NB4 (cell line): ENCODE results near the gene TSBP1.
"Not testable (repeated sequence)": the region's sequence is repeated elsewhere in the genome, so short reads cannot be mapped to it uniquely, and the experiment has no call there.

Source experiments
- POLR2A ChIP-seq: IDR thresholded peaks from 2 replicates; pipeline ENCODE4 v1.6.1; 2011; ENCODE audit warnings: mild to moderate bottlenecking; ENCODE audit not compliant: insufficient read length; ENCODE audit errors: extremely low read depth
- TF ChIP-seq, protein P1 (sequence below): IDR thresholded peaks from one replicate; pipeline ENCODE4 v1.5.1; 2012; ENCODE audit warnings: low read depth, low read length

GRCh38 chr6:32359225-32359624 lies 12.5 kb downstream of the TSBP1 start:
- TF ChIP-seq POLR2A, result not testable (repeated sequence)
- TF ChIP-seq, protein P1, sequence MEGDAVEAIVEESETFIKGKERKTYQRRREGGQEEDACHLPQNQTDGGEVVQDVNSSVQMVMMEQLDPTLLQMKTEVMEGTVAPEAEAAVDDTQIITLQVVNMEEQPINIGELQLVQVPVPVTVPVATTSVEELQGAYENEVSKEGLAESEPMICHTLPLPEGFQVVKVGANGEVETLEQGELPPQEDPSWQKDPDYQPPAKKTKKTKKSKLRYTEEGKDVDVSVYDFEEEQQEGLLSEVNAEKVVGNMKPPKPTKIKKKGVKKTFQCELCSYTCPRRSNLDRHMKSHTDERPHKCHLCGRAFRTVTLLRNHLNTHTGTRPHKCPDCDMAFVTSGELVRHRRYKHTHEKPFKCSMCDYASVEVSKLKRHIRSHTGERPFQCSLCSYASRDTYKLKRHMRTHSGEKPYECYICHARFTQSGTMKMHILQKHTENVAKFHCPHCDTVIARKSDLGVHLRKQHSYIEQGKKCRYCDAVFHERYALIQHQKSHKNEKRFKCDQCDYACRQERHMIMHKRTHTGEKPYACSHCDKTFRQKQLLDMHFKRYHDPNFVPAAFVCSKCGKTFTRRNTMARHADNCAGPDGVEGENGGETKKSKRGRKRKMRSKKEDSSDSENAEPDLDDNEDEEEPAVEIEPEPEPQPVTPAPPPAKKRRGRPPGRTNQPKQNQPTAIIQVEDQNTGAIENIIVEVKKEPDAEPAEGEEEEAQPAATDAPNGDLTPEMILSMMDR, result not testable (repeated sequence)
